Esophagus squamous epithelium (tissue), 5 donors: Measurements from ENCODE around the gene DALRD3. TPM values are rescaled to one million over a fixed set of nuclear protein-coding genes. Genes with fewer than 3 reads are reported as not detected.
A peak's percentile ranks its signal among the peaks of the same experiment; 100 is the strongest.

Experiments
- DNase-seq: peaks from one replicate; lab custom pipeline; 2025; lab: John Stamatoyannopoulos, UW
- H3K27ac ChIP-seq, 4 donors: fragments of 200-600 bp; sonication (generic); one replicate each; pipeline ENCODE4 v1.5.1; 2016 to 2019; ENCODE audit warnings: mild to moderate bottlenecking in 1 of 4
- H3K27me3 ChIP-seq, 4 donors: fragments of 200-600 bp; sonication (generic); 1 replicate in 3 of 4; 2 replicates in 1 of 4; pipeline versions ENCODE4 v1.5.1 to v1.6.0; 2017 to 2021; ENCODE audit warnings: antibody characterized with exemption in 1 of 4
- H3K36me3 ChIP-seq, 3 donors: fragments of 200-600 bp; sonication (generic); one replicate each; pipeline ENCODE4 v1.5.1; 2016 to 2019
- H3K4me1 ChIP-seq, 3 donors: fragments of 200-600 bp; sonication (generic); one replicate each; pipeline ENCODE4 v1.5.1; 2017 to 2019
- H3K4me3 ChIP-seq, 4 donors: fragments of 200-600 bp; sonication (generic); 1 replicate in 3 of 4; 2 replicates in 1 of 4; pipeline ENCODE4 v1.5.1; 2016 to 2019; ENCODE audit warnings: mild to moderate bottlenecking in 2 of 4, moderate library complexity in 1 of 4
- H3K9me3 ChIP-seq, 3 donors: fragments of 200-600 bp; sonication (generic); one replicate each; pipeline ENCODE4 v1.5.1; 2016 to 2019
- POLR2A ChIP-seq, 4 donors: fragments of 450-650 bp; IDR thresholded peaks; one replicate each; pipeline ENCODE4 v1.6.1; 2017; ENCODE audit warnings: antibody characterized with exemption in 4 of 4, mild to moderate bottlenecking in 4 of 4, moderate library complexity in 3 of 4
- WGBS, 2 donors: methylation state at CpG; one replicate each; pipeline ENCODE4 v1.1.5; 2018; 5-methylcytosine and 5-hydroxymethylcytosine counted together
- intact Hi-C: fragments of 100-400 bp; cut with DNase I; formaldehyde crosslinking; loops from one replicate; pipeline ENCODE4 v1.15.0; 2022
- total RNA-seq, 4 donors: library from RNA; depleted of rRNA; stranded (reverse); fragments of >200 nt; gene quantifications; one replicate each; pipeline ENCODE4 v1.1.0, GENCODE V29; 2016
- TF ChIP-seq, protein P1 (sequence below), 6 experiments: fragments of 450-650 bp in 4 of 6; fragments of 200-600 bp in 2 of 6; sonication (generic) in 2 of 6; IDR thresholded peaks; one replicate each; pipeline ENCODE4 v1.5.1; 2016 to 2019; ENCODE audit warnings: antibody characterized with exemption in 6 of 6, mild to moderate bottlenecking in 4 of 6, moderate library complexity in 4 of 6
- donor health status: DM: yes; HTN: yes; CAD: no.

DALRD3 gene
- total RNA-seq, 4 donors from 2014 or later: 34.4 to 42.4 (median 37.1) TPM

- H3K36me3 ChIP-seq: peaks cover 11 to 52% (median 23%) of the 10 kb centered on the region in 3 donors
- no peak for TF ChIP-seq POLR2A (IDR thresholded peaks at IDR 0.05)
- TF ChIP-seq, protein P1, sequence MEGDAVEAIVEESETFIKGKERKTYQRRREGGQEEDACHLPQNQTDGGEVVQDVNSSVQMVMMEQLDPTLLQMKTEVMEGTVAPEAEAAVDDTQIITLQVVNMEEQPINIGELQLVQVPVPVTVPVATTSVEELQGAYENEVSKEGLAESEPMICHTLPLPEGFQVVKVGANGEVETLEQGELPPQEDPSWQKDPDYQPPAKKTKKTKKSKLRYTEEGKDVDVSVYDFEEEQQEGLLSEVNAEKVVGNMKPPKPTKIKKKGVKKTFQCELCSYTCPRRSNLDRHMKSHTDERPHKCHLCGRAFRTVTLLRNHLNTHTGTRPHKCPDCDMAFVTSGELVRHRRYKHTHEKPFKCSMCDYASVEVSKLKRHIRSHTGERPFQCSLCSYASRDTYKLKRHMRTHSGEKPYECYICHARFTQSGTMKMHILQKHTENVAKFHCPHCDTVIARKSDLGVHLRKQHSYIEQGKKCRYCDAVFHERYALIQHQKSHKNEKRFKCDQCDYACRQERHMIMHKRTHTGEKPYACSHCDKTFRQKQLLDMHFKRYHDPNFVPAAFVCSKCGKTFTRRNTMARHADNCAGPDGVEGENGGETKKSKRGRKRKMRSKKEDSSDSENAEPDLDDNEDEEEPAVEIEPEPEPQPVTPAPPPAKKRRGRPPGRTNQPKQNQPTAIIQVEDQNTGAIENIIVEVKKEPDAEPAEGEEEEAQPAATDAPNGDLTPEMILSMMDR (IDR thresholded peaks at IDR 0.05): no peak
- no peaks in the 10 kb centered on the region for H3K27me3 ChIP-seq
- WGBS, 2 donors: 83 to 86% methylated on average over 2 to 6 of the region's 6 CpGs
- DNase-seq: no peak
- H3K4me1 ChIP-seq: peaks cover 26 to 65% (median 36%) of the 10 kb centered on the region in 3 donors
- intact Hi-C loops: no loop called here
- no peaks in the 10 kb centered on the region for H3K9me3 ChIP-seq
- H3K27ac ChIP-seq: peak overlapping the region in 1 of 4 donors; percentile 100
- no peak overlapping the region for H3K4me3 ChIP-seq
These were observed 1.8 kb downstream of the DALRD3 start for GRCh38 chr3:49016414-49017228.

DNA sequence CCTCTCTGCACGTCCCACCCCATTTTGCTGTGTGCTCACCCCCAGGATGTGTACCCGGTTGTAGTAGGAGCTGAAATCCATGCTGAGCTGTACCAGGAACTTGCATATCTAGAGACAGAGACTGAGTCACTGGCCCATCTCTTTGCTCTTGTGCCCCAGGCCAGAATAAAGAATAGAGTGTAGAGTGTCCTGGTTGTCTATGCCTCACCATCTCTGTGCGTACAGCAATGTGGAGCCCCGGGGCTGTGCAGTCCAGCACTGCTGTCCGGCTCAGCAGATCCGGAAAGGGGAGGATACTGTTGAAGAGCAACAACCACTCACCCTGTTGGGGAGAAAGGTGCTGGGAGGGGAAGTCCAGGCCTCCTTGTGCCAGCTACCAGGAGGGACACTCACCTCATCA lies 2.6 kb downstream of the DALRD3 start:
- Histone ChIP-seq H3K27me3 (no peaks in the 10 kb centered on the region), H3K4me3 (no peak overlapping the region), H3K27ac (no peak overlapping the region), H3K4me1 (peaks cover 26 to 68% (median 36%) of the 10 kb centered on the region in 3 donors), H3K36me3 (peaks cover 11 to 59% (median 23%) of the 10 kb centered on the region in 3 donors), H3K9me3 (no peaks in the 10 kb centered on the region)
- TF ChIP-seq POLR2A (IDR thresholded peaks at IDR 0.05): no peak
- TF ChIP-seq, protein P1 (IDR thresholded peaks at IDR 0.05): no peak
- DNase-seq: no peak
- WGBS, 2 donors: 73 to 80% methylated on average over 1 to 6 of the region's 6 CpGs
- intact Hi-C loops: no loop called here

- Histone ChIP-seq H3K4me3 (no peak overlapping the region), H3K27ac (no peak overlapping the region), H3K9me3 (no peaks in the 10 kb centered on the region), H3K27me3 (no peaks in the 10 kb centered on the region), H3K36me3 (peaks cover 11 to 59% (median 23%) of the 10 kb centered on the region in 3 donors), H3K4me1 (peaks cover 23 to 61% (median 30%) of the 10 kb centered on the region in 3 donors)
- WGBS, 2 donors: 55 to 71% methylated on average over 2 to 7 of the region's 8 CpGs
- DNase-seq: no peak
- intact Hi-C loops: no loop called here
- TF ChIP-seq, protein P1 (IDR thresholded peaks at IDR 0.05): no peak
These were observed 3.3 kb downstream of the DALRD3 start for GRCh38 chr3:49015072-49015471.

- TF ChIP-seq, protein P1 (IDR thresholded peaks at IDR 0.05): peak in 5 of 6 experiments; percentile 31 to 72 (median 47)
- no peak for TF ChIP-seq POLR2A (IDR thresholded peaks at IDR 0.05)
- no peak overlapping the region for H3K4me3 ChIP-seq
- intact Hi-C loops: no loop called here
- H3K4me1 ChIP-seq: peaks cover 14 to 58% (median 19%) of the 10 kb centered on the region in 3 donors
- no peak for DNase-seq
- H3K9me3 ChIP-seq: no peaks in the 10 kb centered on the region
- H3K36me3 ChIP-seq: peaks cover 11 to 60% (median 23%) of the 10 kb centered on the region in 3 donors
- WGBS, 2 donors: 64 to 71% methylated on average over 10 to 15 of the region's 24 CpGs
- no peak overlapping the region for H3K27ac ChIP-seq
- no peaks in the 10 kb centered on the region for H3K27me3 ChIP-seq
These were observed 4.4 kb downstream of the DALRD3 start for GRCh38 chr3:49013738-49014660.
